ENCODE data around the gene CHEK1. TPM values are rescaled to one million over a fixed set of nuclear protein-coding genes. Genes with fewer than 3 reads are reported as not detected.

Gene CHEK1
- total RNA-seq, 2 experiments from 2014 or later: 134 to 139 TPM

- POLR2A ChIA-PET: no interaction called here
- intact Hi-C loops (cut with micrococcal nuclease): loop anchor here (10.0 kb wide), 1 partner anchor 154 kb away; no protein-coding TSS in a partner anchor
- TF ChIP-seq, protein P1, sequence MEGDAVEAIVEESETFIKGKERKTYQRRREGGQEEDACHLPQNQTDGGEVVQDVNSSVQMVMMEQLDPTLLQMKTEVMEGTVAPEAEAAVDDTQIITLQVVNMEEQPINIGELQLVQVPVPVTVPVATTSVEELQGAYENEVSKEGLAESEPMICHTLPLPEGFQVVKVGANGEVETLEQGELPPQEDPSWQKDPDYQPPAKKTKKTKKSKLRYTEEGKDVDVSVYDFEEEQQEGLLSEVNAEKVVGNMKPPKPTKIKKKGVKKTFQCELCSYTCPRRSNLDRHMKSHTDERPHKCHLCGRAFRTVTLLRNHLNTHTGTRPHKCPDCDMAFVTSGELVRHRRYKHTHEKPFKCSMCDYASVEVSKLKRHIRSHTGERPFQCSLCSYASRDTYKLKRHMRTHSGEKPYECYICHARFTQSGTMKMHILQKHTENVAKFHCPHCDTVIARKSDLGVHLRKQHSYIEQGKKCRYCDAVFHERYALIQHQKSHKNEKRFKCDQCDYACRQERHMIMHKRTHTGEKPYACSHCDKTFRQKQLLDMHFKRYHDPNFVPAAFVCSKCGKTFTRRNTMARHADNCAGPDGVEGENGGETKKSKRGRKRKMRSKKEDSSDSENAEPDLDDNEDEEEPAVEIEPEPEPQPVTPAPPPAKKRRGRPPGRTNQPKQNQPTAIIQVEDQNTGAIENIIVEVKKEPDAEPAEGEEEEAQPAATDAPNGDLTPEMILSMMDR (IDR thresholded peaks at IDR 0.05): no peak
- ATAC-seq (no peak), DNase-seq (no peak)
- Mint-ChIP-seq H3K36me3 (ENCODE audit: low read depth) (no peaks in the 10 kb centered on the region), H3K9me3 (no peaks in the 10 kb centered on the region), H3K4me3 (no peak overlapping the region), H3K4me1 (ENCODE audit: low read depth) (no peaks in the 10 kb centered on the region), H3K27me3 (peaks cover 8% of the 10 kb centered on the region), H3K27ac (no peak overlapping the region)
- CTCF ChIA-PET: no interaction called here
Observed at GRCh38 chr11:125720781-125721180, 95.8 kb downstream of the CHEK1 start.

DNA sequence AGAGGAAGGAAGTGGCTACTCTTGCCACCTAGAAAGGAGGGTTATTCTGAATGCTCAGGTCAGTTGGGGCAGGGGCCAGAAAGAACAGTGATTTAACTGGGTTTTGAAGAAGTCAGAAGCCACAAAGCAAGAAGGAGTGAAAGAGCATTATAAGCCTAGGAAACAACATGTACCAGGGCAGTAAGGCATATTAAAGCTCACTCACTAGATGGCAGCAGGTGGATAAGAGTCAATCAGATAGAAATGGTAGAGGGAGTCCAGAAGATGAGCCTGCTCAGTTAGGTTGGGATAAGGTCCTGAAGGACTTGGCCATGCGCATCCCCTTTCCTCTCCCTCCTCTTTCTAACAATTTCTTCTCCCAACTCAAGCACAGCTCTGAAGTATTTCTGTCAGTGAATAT lies 99.2 kb downstream of the CHEK1 start:
- ATAC-seq: no peak
- TF ChIP-seq, protein P1 (IDR thresholded peaks at IDR 0.05): no peak
- no peak for DNase-seq
- H3K36me3 Mint-ChIP-seq (ENCODE audit: low read depth): no peaks in the 10 kb centered on the region
- intact Hi-C loops (cut with micrococcal nuclease): loop anchor here (10.0 kb wide), 1 partner anchor 151 kb away; no protein-coding TSS in a partner anchor
- no peak overlapping the region for H3K27ac Mint-ChIP-seq
- POLR2A ChIA-PET: no interaction called here
- H3K9me3 Mint-ChIP-seq: no peaks in the 10 kb centered on the region
- CTCF ChIA-PET: interaction anchor here (0.8 kb wide), 2 partner anchors 11 to 157 kb away, joined by 3 read pairs; no protein-coding TSS in a partner anchor
- H3K4me1 Mint-ChIP-seq (ENCODE audit: low read depth): no peaks in the 10 kb centered on the region
- peaks cover 15% of the 10 kb centered on the region for H3K27me3 Mint-ChIP-seq
- no peak overlapping the region for H3K4me3 Mint-ChIP-seq

Other genes starting within 250 kb of the CHEK1 start
- gene FEZ1, start 128.9 kb upstream of the CHEK1 start, total RNA-seq: 1 to 10 TPM; 4.5 to 6.0 TPM
- 10 to 100 TPM; 42.8 to 44.1 TPM for gene EI24, start 55.7 kb upstream of the CHEK1 start, total RNA-seq
- 100 to 1,000 TPM; 111 to 114 TPM for gene STT3A, start 32.3 kb upstream of the CHEK1 start, total RNA-seq
- gene ACRV1, start 55.7 kb downstream of the CHEK1 start, total RNA-seq: not detected
- not detected for gene PATE1, start 121.1 kb downstream of the CHEK1 start, total RNA-seq
- not detected for gene PATE2, start 153.7 kb downstream of the CHEK1 start, total RNA-seq
- not detected for gene PATE3, start 163.0 kb downstream of the CHEK1 start, total RNA-seq
- gene PATE4, start 208.2 kb downstream of the CHEK1 start, total RNA-seq: not detected

Data from activated CD8-positive, alpha-beta T cell treated with anti-CD3 and anti-CD28 coated beads for 36 hours (primary cell).